ENCODE results near the gene RANGRF.

GRCh38 chr17:8282345-8282744, 6.1 kb upstream of the RANGRF start:
- TF ChIP-seq CTCF (IDR thresholded peaks at IDR 0.05) (no peak), POLR2A (IDR thresholded peaks at IDR 0.05) (no peak)

Measured in breast epithelium (tissue), 3 donors.